ENCODE measurements around the gene SRPK1.

Gene SRPK1

GRCh38 chr6:35817515-35817914 is 103.4 kb downstream of the SRPK1 start:
- no peak overlapping the region for H3K9ac ChIP-seq (ENCODE audit: low read depth, low read length)
- no peaks in the 10 kb centered on the region for H3K36me3 ChIP-seq (ENCODE audit: control insufficient read depth, insufficient read depth, low read length)
- no peak overlapping the region for H3K4me3 ChIP-seq (ENCODE audit: low read depth, low read length)

GRCh38 chr6:35811699-35811995 is 109.3 kb downstream of the SRPK1 start:
- H3K27ac ChIP-seq (ENCODE audit: low read depth, low read length), result no peak overlapping the region

More at GRCh38 chr6:35817515-35817914, 103.4 kb downstream of the SRPK1 start:
- no peaks in the 10 kb centered on the region for H3K27me3 ChIP-seq (ENCODE audit: control insufficient read depth, insufficient read depth, low read length)
- H3K4me1 ChIP-seq (ENCODE audit: control insufficient read depth, insufficient read depth, low read length), result no peaks in the 10 kb centered on the region
- no peak overlapping the region for H3K27ac ChIP-seq (ENCODE audit: low read depth, low read length)
- H3K9me3 ChIP-seq (ENCODE audit: control insufficient read depth, insufficient read depth, low read length), result no peaks in the 10 kb centered on the region; the same call in 1 of the 2 replicates

GRCh38 chr6:35810971-35811698 is 109.8 kb downstream of the SRPK1 start:
- H3K27ac ChIP-seq (ENCODE audit: low read depth, low read length), result no peak overlapping the region

More at GRCh38 chr6:35811699-35811995, 109.3 kb downstream of the SRPK1 start:
- H3K36me3 ChIP-seq (ENCODE audit: control insufficient read depth, insufficient read depth, low read length), result no peaks in the 10 kb centered on the region
- H3K27me3 ChIP-seq (ENCODE audit: control insufficient read depth, insufficient read depth, low read length), result no peaks in the 10 kb centered on the region
- H3K4me1 ChIP-seq (ENCODE audit: control insufficient read depth, insufficient read depth, low read length), result no peaks in the 10 kb centered on the region
- no peak overlapping the region for H3K9ac ChIP-seq (ENCODE audit: low read depth, low read length)
- no peaks in the 10 kb centered on the region; the same call in 1 of the 2 replicates for H3K9me3 ChIP-seq (ENCODE audit: control insufficient read depth, insufficient read depth, low read length)
- no peak overlapping the region for H3K4me3 ChIP-seq (ENCODE audit: low read depth, low read length)

GRCh38 chr6:35809809-35810208 is 111.1 kb downstream of the SRPK1 start:
- H3K9me3 ChIP-seq (ENCODE audit: control insufficient read depth, insufficient read depth, low read length), result no peaks in the 10 kb centered on the region
- no peaks in the 10 kb centered on the region for H3K27me3 ChIP-seq (ENCODE audit: control insufficient read depth, insufficient read depth, low read length)
- H3K36me3 ChIP-seq (ENCODE audit: control insufficient read depth, insufficient read depth, low read length), result no peaks in the 10 kb centered on the region
- no peak overlapping the region for H3K4me3 ChIP-seq (ENCODE audit: low read depth, low read length)
- H3K9ac ChIP-seq (ENCODE audit: low read depth, low read length), result no peak overlapping the region
- H3K4me1 ChIP-seq (ENCODE audit: control insufficient read depth, insufficient read depth, low read length), result peaks cover 2% of the 10 kb centered on the region; the same call in 1 of the 2 replicates
- H3K27ac ChIP-seq (ENCODE audit: low read depth, low read length), result no peak overlapping the region

More at GRCh38 chr6:35810971-35811698, 109.8 kb downstream of the SRPK1 start:
- Histone ChIP-seq H3K4me1 (ENCODE audit: control insufficient read depth, insufficient read depth, low read length) (no peaks in the 10 kb centered on the region), H3K27me3 (ENCODE audit: control insufficient read depth, insufficient read depth, low read length) (no peaks in the 10 kb centered on the region), H3K4me3 (ENCODE audit: low read depth, low read length) (no peak overlapping the region), H3K9ac (ENCODE audit: low read depth, low read length) (no peak overlapping the region), H3K36me3 (ENCODE audit: control insufficient read depth, insufficient read depth, low read length) (no peaks in the 10 kb centered on the region), H3K9me3 (ENCODE audit: control insufficient read depth, insufficient read depth, low read length) (no peaks in the 10 kb centered on the region)

GRCh38 chr6:35808688-35809087 is 112.2 kb downstream of the SRPK1 start:
- Histone ChIP-seq H3K4me3 (ENCODE audit: low read depth, low read length) (no peak overlapping the region), H3K27ac (ENCODE audit: low read depth, low read length) (no peak overlapping the region), H3K27me3 (ENCODE audit: control insufficient read depth, insufficient read depth, low read length) (no peaks in the 10 kb centered on the region), H3K4me1 (ENCODE audit: control insufficient read depth, insufficient read depth, low read length) (peaks cover 2% of the 10 kb centered on the region; the same call in 1 of the 2 replicates), H3K9me3 (ENCODE audit: control insufficient read depth, insufficient read depth, low read length) (no peaks in the 10 kb centered on the region), H3K9ac (ENCODE audit: low read depth, low read length) (no peak overlapping the region), H3K36me3 (ENCODE audit: control insufficient read depth, insufficient read depth, low read length) (no peaks in the 10 kb centered on the region)

GRCh38 chr6:35804996-35805736 is 115.7 kb downstream of the SRPK1 start, which contains the start of gene LHFPL5:
Gene LHFPL5 (plus strand): TSS chr6:35805352. CDS start chr6:35805671, 319 bp downstream.
- peaks cover 2% of the 10 kb centered on the region; the same call in 1 of the 2 replicates for H3K4me1 ChIP-seq (ENCODE audit: control insufficient read depth, insufficient read depth, low read length)
- H3K9ac ChIP-seq (ENCODE audit: low read depth, low read length), result no peak within 1 kb of the TSS
- peak within 1 kb of the TSS; percentile 74 for H3K4me3 ChIP-seq (ENCODE audit: low read depth, low read length)
- H3K9me3 ChIP-seq (ENCODE audit: control insufficient read depth, insufficient read depth, low read length), result no peaks in the 10 kb centered on the region
- H3K36me3 ChIP-seq (ENCODE audit: control insufficient read depth, insufficient read depth, low read length), result no peaks in the 10 kb centered on the region
- H3K27me3 ChIP-seq (ENCODE audit: control insufficient read depth, insufficient read depth, low read length), result no peaks in the 10 kb centered on the region
- H3K27ac ChIP-seq (ENCODE audit: low read depth, low read length), result no peak within 1 kb of the TSS

- H3K27ac ChIP-seq (ENCODE audit: low read depth, low read length), result no peak overlapping the region
- no peaks in the 10 kb centered on the region for H3K9me3 ChIP-seq (ENCODE audit: control insufficient read depth, insufficient read depth, low read length)
- no peak overlapping the region for H3K4me3 ChIP-seq (ENCODE audit: low read depth, low read length)
- H3K4me1 ChIP-seq (ENCODE audit: control insufficient read depth, insufficient read depth, low read length), result peaks cover 2% of the 10 kb centered on the region; the same call in 1 of the 2 replicates
- H3K27me3 ChIP-seq (ENCODE audit: control insufficient read depth, insufficient read depth, low read length), result no peaks in the 10 kb centered on the region
- no peaks in the 10 kb centered on the region for H3K36me3 ChIP-seq (ENCODE audit: control insufficient read depth, insufficient read depth, low read length)
- H3K9ac ChIP-seq (ENCODE audit: low read depth, low read length), result no peak overlapping the region
Measured at GRCh38 chr6:35801148-35801547, 119.8 kb downstream of the SRPK1 start.

GRCh38 chr6:35798706-35799105 is 122.2 kb downstream of the SRPK1 start:
- Histone ChIP-seq H3K27me3 (ENCODE audit: control insufficient read depth, insufficient read depth, low read length) (no peaks in the 10 kb centered on the region), H3K9me3 (ENCODE audit: control insufficient read depth, insufficient read depth, low read length) (no peaks in the 10 kb centered on the region), H3K9ac (ENCODE audit: low read depth, low read length) (no peak overlapping the region), H3K36me3 (ENCODE audit: control insufficient read depth, insufficient read depth, low read length) (no peaks in the 10 kb centered on the region), H3K4me1 (ENCODE audit: control insufficient read depth, insufficient read depth, low read length) (no peaks in the 10 kb centered on the region), H3K4me3 (ENCODE audit: low read depth, low read length) (no peak overlapping the region), H3K27ac (ENCODE audit: low read depth, low read length) (no peak overlapping the region)

GRCh38 chr6:35797837-35798526 is 122.9 kb downstream of the SRPK1 start:
- H3K4me3 ChIP-seq (ENCODE audit: low read depth, low read length), result no peak overlapping the region
- no peaks in the 10 kb centered on the region for H3K36me3 ChIP-seq (ENCODE audit: control insufficient read depth, insufficient read depth, low read length)
- no peak overlapping the region for H3K27ac ChIP-seq (ENCODE audit: low read depth, low read length)
- H3K4me1 ChIP-seq (ENCODE audit: control insufficient read depth, insufficient read depth, low read length), result no peaks in the 10 kb centered on the region
- H3K27me3 ChIP-seq (ENCODE audit: control insufficient read depth, insufficient read depth, low read length), result no peaks in the 10 kb centered on the region
- H3K9ac ChIP-seq (ENCODE audit: low read depth, low read length), result no peak overlapping the region
- no peaks in the 10 kb centered on the region for H3K9me3 ChIP-seq (ENCODE audit: control insufficient read depth, insufficient read depth, low read length)

- no peaks in the 10 kb centered on the region for H3K9me3 ChIP-seq (ENCODE audit: control insufficient read depth, insufficient read depth, low read length)
- H3K4me1 ChIP-seq (ENCODE audit: control insufficient read depth, insufficient read depth, low read length), result no peaks in the 10 kb centered on the region
- H3K27me3 ChIP-seq (ENCODE audit: control insufficient read depth, insufficient read depth, low read length), result no peaks in the 10 kb centered on the region
- H3K36me3 ChIP-seq (ENCODE audit: control insufficient read depth, insufficient read depth, low read length), result no peaks in the 10 kb centered on the region
- H3K27ac ChIP-seq (ENCODE audit: low read depth, low read length), result no peak overlapping the region
- no peak overlapping the region for H3K9ac ChIP-seq (ENCODE audit: low read depth, low read length)
- no peak overlapping the region for H3K4me3 ChIP-seq (ENCODE audit: low read depth, low read length)
Measured at GRCh38 chr6:35796236-35796635, 124.7 kb downstream of the SRPK1 start.

Data from HUES48 (cell line).